GM19463 (cell line): ENCODE measurements around the gene PINLYP.
"Not testable (repeated sequence)": the region's sequence is repeated elsewhere in the genome, so short reads cannot be mapped to it uniquely, and the experiment has no call there.

Source experiments
- ATAC-seq: cut with Tn5 transposase; IDR thresholded peaks from one replicate; pipeline ENCODE4 v1.9.1; 2021; ENCODE audit warnings: mild to moderate bottlenecking, moderate library complexity; ENCODE audit not compliant: unreplicated experiment

Gene PINLYP

DNA sequence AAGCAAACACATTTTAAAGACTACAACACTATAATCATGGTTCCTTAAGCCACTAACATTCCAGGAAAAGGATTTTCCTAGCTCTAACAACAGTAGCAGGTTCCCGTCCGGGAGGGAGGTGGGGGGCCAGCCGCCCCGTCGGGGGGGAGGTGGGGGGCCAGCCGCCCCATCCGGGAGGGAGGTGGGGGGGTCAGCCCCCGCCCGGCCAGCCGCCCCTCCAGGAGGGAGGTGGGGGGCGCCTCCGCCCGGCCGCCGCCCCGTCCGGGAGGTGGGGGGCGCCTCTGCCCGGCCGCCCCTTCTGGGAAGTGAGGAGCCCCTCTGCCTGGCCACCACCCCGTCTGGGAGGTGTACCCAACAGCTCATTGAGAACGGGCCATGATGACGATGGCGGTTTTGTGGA is 27.7 kb upstream of the PINLYP start:
- ATAC-seq = not testable (repeated sequence)

DNA sequence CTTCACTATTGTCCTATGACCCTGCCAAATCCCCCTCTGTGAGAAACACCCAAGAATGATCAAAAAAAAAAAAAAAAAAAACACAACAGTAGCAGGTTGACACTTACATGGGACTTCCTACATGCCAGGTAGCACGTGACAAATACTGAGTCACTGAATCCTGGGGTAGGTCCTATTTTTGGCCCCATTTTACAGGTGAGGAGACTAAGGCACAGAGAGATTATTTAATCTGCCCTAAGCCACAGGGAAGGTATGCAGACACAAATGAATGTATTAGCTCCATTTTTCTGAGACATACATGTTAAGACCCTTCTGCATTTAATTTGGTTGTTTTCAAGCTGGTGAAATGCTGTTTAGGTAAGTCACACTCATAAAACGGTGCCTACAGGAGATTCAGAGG is 26.9 kb upstream of the PINLYP start:
- no peak for ATAC-seq

DNA sequence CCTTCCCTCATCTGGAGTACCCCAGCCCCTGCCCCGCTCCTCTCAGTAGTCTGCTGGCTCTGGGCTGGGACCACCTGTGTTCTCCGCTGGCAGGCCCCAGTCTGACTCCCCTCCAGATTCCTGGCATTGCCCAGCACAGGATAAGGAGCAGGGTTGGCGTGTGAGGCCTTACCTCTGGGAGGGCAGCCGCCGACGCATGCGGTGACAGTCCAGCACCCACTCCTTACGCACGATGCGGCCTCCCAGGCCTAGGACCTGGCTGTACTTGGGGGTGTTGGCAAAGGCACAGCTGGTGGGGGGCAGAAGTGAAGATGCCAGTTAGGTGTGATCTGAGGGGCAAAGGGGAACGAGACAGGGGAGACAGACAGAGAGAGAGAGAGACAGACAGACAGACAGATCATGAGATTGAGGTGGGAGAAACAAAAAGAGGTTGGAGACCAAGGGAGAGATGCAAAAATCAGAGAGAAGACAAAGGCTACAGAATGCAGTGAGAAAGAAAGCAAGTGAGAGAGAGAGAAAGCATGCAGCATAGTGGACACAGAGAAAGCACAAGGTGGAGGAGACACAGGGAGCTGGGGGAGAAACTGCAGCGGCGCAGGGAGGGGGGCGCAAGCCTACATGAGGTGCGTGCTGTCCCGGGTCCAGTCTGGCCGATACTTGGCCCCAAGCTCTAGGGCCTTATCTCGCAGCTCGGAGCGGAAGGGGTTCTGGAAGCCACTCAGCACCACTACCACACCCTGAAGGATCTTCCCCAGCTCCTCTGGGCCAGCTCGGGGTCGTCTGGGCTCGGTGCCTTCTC is 24.0 kb upstream of the PINLYP start:
- no peak for ATAC-seq

DNA sequence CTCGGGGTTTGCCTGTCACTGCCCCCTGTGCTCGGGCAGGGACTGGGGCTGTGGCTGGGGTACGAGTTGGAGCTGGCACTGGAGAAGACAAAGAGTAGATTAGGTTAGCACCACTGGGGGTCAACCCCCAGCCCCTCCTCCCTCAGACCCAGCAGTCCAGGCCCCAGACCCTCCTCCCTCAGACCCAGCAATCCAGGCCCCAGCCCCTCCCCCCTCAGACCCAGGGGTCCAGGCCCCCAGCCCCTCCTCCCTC is 23.5 kb upstream of the PINLYP start:
- ATAC-seq = no peak

DNA sequence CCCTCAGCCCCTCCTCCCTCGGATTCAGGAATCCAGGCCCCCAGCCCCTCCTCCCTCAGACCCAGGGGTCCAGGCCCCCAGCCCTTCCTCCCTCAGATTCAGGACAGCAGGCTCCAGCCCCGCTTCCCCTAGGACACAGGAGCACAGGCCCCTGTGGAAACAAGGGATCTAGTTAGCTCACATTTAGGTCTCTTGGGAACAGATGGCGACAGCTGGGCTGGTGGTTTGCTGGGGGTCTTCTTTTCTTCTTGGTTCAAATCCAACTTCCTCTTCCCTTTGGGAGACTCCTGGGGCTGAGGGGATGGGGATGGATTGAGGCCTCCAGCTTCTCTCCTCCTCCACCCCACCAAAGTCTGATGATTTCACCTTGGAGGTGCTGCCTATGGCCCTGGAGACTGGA is 23.0 kb upstream of the PINLYP start:
- no peak for ATAC-seq

DNA sequence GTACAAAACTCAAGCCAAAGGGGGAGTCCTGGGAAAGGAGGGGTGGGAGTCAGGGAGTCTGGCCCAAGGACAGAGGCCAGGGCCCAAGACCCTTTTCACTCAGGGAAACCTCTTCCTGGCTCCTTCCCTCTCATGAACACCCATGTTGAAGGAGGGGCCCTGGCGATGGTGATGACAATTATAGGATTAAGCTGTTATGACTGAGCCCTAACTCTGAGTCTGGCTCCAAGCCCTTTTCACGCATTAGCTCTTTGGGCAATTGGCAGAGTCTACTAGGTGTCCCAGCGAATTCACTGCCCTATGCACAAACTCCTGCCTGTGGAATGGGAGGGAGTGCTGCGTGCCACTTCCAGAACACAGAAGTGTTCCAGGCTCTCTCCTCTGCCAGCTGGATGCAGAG is 21.9 kb upstream of the PINLYP start:
- ATAC-seq = no peak

DNA sequence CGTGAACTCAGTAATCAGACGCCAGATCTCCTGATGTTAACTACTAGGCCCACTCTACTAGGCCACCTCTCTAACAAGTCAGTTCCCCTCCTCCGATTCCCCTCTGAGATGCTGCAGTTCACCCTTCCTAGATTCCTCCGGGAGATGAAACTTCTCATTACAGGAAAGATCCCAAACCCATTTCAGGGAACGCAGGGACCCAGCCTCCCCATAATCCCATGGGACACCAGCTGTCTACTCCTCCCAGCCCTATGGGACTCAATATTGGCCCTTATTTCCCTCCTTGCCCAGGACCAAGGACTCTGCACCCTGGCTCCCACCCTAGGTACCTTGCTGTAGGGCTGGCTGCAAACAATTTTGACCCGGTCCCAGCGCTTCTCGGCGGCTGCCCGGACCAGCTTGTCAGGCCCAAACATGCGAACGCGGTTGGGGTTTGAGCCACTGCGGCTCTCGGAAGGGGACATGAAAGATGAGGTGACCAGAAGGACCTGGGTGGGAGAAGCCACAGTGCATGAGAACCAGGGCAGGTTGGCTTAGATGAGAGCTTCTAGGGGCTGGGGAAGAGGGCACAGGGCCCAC is 21.2 kb upstream of the PINLYP start:
- ATAC-seq = no peak

DNA sequence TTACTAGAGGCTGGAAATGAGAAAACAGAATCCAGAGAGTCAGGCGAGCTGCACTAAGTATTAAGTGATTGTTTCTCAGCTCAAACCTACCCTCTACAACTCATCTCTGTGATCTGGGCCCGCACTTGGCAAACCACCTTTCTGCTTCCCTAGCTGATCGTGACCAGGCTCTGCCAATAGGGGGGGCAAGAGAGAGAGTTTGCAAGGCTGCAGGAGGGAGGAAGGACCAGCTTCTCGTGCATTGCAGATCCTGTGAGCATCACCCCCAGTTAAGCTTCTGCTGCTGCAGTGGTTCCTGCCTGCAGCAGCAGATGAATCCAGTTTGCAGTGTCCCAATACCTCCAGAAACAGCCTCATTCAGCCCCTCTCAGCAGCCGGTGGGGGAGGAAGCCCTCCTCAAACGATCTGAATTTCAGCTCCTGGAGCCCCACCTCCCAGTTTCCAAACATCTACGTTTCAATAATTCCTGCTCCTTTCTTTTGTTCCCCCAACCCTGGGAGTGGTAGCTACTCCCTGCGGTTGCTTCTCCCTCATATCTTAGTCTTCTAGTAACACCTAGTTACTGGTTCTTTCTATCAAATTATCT is 20.3 kb upstream of the PINLYP start:
- ATAC-seq = no peak

DNA sequence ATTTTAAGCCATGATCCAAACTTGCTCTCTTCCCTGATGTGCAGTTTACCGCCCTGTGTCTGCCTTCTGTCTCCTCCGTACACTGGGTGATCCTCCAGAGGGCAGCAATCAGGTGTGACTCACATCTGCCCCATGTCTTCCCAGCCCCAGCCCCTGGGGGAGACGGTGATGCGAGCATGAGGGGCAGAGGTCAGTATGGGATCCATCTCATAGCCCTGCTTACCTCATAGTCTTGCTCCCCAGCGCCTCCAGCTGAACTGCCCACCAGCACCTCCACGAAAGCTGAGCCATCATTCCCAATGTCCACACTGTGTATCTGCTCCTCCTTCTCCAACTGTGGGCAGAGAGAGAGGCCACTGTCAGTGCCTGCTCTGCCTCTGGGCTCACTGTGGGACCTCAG is 14.9 kb upstream of the PINLYP start:
- no peak for ATAC-seq

DNA sequence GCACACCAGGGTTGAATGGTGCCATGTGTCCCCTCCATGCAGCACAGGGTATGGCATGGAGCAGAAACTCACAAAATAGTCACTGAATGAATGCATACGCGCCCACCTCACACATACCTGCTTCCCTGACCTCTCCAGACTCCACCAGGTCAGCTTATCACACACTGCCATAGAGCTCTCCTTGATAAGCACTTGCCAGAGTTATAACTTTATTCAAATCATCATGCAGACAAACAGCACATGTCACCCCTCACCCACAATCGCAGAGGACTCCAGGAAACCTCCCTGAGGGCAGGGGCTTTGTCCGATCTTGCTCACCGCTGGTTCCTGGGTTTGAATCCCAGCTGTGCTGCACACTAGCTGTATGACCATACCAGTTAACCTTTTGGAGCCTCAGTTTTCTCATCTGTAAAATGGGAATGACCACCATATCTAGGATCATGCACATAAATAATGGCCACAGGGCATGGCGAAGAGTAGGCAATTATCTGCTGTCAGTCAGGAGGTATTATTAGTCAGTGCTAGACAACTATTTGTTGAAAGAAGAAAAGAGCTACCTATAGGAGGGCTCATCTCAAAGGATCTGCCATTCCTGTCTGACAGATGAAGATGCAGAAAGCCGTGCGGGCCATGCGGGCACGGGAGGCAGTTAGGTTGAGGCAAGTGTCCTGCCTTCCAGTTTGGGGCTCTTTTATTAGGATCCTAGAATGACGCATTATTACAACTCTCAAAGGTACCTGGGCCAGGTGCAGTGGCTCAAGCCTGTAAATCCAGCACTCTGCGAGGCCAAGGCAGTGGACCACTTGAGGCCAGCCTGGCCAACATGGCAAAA is 14.2 kb upstream of the PINLYP start:
- no peak for ATAC-seq

DNA sequence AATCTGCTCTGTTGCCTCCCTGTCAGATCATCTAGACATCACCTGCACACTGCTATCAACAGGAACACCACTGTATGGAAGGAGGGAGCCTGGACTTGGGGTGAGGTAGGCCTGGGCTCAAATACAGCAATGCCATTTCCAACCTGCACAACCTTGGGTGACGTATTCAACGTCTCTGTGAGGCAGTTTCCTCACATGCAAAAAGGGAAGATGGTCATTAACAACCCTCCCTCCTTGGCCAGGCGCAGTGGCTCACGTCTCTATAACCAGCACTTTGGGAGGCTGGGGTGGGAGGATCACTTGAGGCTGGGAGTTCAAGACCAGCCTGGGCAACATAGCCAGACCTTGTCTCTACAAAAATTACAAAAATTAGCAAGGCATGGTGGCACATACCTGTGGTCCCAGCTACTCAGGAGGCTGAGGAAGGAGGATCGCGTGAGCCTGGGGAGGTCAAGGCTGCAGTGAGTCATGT is 13.3 kb upstream of the PINLYP start:
- no peak for ATAC-seq

DNA sequence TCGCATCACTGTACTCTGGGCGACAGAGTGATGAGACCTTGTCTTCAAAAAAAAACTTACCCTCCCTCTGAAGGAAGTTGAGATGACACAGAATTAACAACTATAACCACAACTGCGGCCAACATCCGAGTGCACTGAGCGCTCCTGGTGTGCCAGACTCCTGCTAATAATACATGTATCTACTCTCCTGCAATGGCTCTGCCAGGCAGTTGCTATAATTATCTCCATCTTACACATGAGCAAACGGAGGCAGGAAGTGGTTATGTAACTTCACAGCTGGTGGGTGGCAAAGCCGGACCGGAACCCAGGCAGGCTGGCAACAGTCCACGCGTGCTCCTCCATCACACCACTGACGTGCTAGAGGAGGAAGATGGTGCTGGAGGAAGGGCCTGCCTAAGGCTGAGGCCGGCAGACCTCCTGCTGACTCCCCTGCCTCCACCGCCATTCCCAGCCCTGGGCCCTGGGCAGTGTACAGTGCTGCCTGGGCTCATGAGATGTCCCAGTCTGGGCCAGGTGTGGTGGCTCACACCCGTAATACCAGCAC is 12.8 kb upstream of the PINLYP start:
- ATAC-seq = peak; percentile 84

DNA sequence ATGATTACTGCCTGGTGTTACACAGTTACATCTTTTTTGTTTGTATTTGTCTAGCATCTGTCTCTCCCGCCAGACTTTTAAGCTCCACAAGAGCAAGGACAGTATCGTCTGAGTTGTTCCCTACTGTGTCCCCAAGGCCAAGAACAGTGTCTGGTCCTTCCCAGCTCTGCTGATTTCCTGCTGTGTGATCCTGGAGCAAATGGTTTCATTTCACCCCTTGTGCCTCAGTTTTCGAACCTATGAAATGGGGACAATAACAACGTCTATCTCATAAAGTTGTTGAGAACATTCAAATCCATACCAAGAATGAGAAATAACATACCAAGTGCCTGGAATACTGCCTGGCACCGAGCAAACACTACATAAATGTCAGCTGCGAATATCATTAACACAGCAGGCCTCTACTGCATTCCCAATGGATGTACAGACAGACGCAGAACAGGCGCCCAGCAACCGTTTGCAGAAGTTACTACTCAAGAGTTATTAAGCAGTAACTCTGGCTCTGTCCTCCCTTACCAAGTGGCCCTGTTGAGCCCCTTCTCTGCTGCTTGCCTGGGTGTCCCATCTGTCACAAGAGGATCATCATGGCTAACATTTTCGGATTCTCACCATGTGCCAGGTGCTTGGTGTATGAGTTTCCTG is 11.7 kb upstream of the PINLYP start:
- ATAC-seq = no peak

DNA sequence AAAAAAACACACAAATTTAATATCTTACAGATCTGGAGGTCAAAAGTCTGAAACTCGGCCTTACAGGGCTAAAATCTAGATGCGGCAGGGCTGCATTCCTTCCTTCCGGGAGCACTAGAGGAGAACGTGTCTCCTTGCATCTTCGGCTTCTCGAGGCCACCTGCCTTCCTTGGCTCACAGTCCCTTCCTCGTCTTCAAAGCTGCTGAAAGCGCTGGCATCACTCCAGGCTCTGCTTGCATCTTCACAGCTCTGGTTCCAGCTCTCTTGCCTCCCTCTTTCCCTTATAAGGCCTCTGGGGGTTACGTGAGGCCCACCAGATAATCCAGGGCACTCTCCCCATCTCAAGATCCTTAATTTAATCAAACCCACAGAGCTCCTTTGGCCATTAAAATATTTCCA is 10.8 kb upstream of the PINLYP start:
- ATAC-seq = no peak

DNA sequence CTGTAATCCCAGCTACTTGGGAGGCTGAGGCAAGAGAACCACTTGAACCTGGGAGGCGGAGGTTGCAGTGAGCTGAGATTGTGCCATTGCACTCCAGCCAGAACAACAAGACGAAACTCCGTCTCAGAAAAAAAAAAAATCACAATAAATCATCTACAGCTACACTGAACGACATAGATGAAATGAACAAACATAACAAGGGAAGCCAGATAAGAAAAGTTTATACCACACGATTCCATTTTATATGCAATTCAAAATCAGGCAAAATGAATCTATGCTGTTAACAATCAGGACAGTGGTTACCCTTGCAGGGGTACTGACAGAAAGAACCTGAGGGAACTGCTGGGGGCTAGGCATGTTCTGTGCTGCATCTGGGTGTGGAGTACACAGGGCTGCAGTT is 5.9 kb upstream of the PINLYP start:
- ATAC-seq = no peak

DNA sequence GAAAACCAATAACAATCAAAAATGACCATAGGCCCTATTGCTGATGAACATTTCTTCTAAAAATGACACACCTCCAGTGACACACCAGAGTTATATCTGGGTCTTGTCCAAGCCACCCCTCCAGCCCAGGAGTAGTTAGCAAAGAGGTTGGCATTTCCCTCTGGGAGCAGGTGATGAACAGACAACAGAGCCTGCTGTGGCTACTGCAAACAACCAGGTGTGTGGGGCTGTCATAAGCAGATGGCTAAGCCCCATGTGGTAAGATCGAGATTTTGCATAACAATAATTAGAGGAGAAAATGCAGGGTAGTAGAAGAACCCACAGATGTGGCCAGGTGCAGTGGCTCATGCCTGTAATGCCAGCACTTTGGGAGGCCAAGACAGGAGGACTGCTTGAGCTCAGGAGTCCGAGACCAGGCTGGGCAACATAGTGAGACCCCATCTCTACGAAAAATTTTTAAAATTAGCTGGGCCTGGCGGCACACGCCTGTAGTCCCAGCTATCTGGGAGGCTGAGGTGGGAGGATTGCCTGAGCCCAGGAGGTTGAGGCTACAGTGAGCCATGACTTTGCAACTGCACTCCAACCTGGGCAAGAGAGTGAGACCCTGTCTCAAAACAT is 5.3 kb upstream of the PINLYP start:
- ATAC-seq = no peak

DNA sequence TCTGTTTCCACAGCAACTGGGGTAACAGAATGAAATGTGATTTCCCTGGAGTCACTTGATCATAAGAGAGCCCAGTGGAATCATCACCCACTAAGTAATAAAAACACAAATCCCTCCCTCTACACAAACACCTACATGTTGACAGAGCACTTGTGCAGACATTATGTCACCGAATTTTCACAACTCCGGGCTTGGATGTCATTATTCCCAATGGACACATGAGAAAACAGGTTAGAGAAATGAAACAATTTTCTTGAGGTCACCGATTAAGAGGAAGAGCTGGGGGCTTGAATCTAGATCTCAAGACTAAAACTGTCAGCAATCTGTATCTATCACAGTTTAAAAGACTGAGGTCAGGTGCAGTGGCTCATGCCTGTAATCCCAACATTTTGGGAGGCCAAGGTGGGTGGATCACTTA is 3.4 kb upstream of the PINLYP start:
- no peak for ATAC-seq

DNA sequence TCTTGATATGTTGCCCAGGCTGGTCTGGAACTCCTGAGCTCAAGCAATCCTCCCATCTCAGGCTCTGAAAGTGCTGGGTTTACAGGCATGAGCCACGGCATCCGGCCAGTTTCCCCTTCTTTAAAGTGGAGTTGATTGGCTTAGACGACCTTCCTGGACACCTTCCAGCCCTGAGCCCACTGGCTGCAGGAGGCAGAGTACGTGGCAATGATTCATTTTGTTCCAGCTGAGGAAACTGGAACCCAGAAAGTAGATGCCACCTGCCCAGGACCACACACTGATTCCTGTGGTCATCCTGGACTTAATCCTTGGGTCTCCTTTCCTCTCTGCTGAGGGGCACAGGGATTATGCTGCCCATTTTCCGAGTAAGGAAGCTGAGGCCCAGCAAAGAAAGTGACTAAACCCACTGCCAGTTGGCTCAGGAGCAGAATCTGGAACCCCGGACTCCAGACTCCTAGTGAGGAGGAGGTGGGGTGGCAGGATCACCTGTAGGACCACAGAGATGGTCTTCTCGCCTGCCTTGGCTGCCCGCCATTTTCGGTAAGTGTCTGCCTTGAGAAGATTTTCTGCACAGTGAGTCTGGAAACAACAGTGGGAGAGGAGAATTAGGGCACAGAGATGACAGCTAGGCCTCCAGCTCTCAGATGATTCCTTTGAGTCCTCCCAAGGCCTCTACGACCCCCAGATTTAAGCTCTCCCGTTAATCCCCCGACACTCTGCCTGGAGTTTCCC is 1.0 kb upstream of the PINLYP start:
- no peak for ATAC-seq

DNA sequence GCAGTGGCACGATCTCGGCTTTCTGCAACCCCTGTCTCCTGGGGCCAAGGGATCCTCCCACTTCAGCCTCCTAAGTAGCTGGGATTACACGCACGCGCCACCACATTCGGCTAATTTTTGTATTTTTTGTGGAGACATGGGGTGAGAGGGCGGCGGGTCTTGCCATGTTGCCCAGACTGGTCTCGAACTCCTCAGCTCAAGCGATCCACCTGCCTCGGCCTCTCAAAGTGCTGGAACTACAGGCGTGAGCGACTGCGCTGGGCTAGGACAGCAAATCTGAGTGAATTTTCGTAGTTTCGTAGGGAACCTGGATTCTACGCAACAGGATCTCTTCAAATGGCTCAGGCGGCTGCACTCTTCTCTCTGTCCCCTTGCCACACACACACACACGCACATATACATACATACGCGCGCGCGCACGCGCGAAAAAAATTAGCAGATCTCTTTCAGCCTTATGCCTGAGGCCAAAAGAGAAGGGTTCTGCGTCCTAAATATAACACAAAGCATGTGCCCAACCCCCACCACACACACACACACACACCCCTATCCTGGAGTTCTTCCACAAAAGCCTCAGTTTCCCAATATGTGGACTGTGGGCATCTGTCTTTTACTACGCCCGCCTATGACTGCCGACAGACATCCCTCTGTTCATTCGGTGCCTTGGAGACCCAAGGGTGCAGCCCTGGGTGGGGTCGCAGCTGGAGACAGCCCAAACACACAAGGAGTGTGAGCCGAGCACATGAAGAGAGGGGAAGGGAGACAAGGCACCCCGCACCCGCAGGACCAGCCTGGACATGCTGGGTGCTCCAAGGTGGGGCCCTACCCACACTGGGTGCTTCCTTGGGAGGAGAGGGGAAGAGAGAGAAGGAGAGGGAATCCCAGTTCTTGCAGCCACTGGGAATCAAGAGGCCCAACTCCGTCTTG is 616 bp downstream of the PINLYP start:
- ATAC-seq = no peak
